Naive thymus-derived CD4-positive, alpha-beta T cell (primary cell): ENCODE data around the gene BCL2L15. TPM values are rescaled to one million over a fixed set of nuclear protein-coding genes. Genes with fewer than 3 reads are reported as not detected.

Experiments
- ATAC-seq: fragments of 150-1000 bp; cut with Tn5 transposase; 2 replicates; pipeline ENCODE4 v1.10.0; 2021; ENCODE audit warnings: mild to moderate bottlenecking, moderate library complexity
- CTCF ChIA-PET: fragments of 350-600 bp; sonication (Branson Sonifier 250); formaldehyde crosslinking; loops from one replicate; lab custom pipeline; 2021; ENCODE audit warnings: antibody characterized with exemption; lab: Charles Lee
- POLR2A ChIA-PET: fragments of 350-600 bp; sonication (Branson Sonifier 250); formaldehyde crosslinking; loops from one replicate; lab custom pipeline; 2021; ENCODE audit warnings: antibody characterized with exemption, inconsistent platforms; lab: Charles Lee
- DNase-seq, 9 donors: peaks; one replicate each; pipeline versions ENCODE4 v3.0.0 to v3.0.0-alpha.2; 2020 to 2022; ENCODE audit warnings: mixed read lengths in 1 of 9
- H3K27ac ChIP-seq: one replicate; pipeline ENCODE4 v1.7.0; 2013; ENCODE audit warnings: mild to moderate bottlenecking, low read depth, low read length, moderate library complexity
- H3K27me3 ChIP-seq, 2 donors: one replicate each; pipeline ENCODE4 v1.7.0; 2013; ENCODE audit warnings: low read length in 2 of 2, mild to moderate bottlenecking in 2 of 2, moderate library complexity in 2 of 2; ENCODE audit not compliant: control insufficient read depth in 2 of 2, insufficient read depth in 2 of 2
- H3K36me3 ChIP-seq, 3 experiments: 1 replicate in 2 of 3; 2 replicates in 1 of 3; pipeline ENCODE4 v1.7.0; 2013; ENCODE audit warnings: low read length in 3 of 3, mild to moderate bottlenecking in 3 of 3, moderate library complexity in 1 of 3; ENCODE audit not compliant: insufficient read depth in 3 of 3, control insufficient read depth in 2 of 3
- H3K4me1 ChIP-seq, 2 donors: one replicate each; pipeline ENCODE4 v1.7.0; 2013; ENCODE audit warnings: low read length in 2 of 2, mild to moderate bottlenecking in 2 of 2, moderate library complexity in 1 of 2; ENCODE audit not compliant: control insufficient read depth in 2 of 2, insufficient read depth in 2 of 2
- H3K4me3 ChIP-seq: 2 replicates; pipeline ENCODE4 v1.7.0; 2013; ENCODE audit warnings: mild to moderate bottlenecking, low read length
- H3K9me3 ChIP-seq, 3 experiments: 1 replicate in 2 of 3; 2 replicates in 1 of 3; pipeline ENCODE4 v1.7.0; 2013; ENCODE audit warnings: low read length in 3 of 3; ENCODE audit not compliant: control insufficient read depth in 2 of 3
- H3K27ac Mint-ChIP-seq, 9 donors: one replicate each; pipeline ENCODE4 v1.8.0; 2020 to 2022; ENCODE audit warnings: mixed read lengths in 9 of 9, mild to moderate bottlenecking in 8 of 9, moderate library complexity in 5 of 9, inconsistent platforms in 2 of 9
- H3K27me3 Mint-ChIP-seq, 5 donors: one replicate each; pipeline ENCODE4 v1.8.0; 2021 to 2022; ENCODE audit warnings: mixed read lengths in 5 of 5, mild to moderate bottlenecking in 1 of 5
- H3K36me3 Mint-ChIP-seq, 5 donors: one replicate each; pipeline ENCODE4 v1.8.0; 2020 to 2022; ENCODE audit warnings: mixed read lengths in 5 of 5, mild to moderate bottlenecking in 3 of 5, inconsistent platforms in 1 of 5
- H3K4me1 Mint-ChIP-seq, 7 donors: one replicate each; pipeline ENCODE4 v1.8.0; 2020 to 2022; ENCODE audit warnings: mixed read lengths in 7 of 7, mild to moderate bottlenecking in 3 of 7, inconsistent platforms in 1 of 7
- H3K4me3 Mint-ChIP-seq, 10 donors: one replicate each; pipeline ENCODE4 v1.8.0; 2020 to 2022; ENCODE audit warnings: mild to moderate bottlenecking in 10 of 10, mixed read lengths in 10 of 10, moderate library complexity in 6 of 10, inconsistent platforms in 2 of 10
- H3K9me3 Mint-ChIP-seq, 11 donors: one replicate each; pipeline ENCODE4 v1.8.0; 2020 to 2022; ENCODE audit warnings: mixed read lengths in 11 of 11, mild to moderate bottlenecking in 4 of 11, inconsistent platforms in 1 of 11, moderate library complexity in 1 of 11
- intact Hi-C, 2 donors: fragments of 100-400 bp; cut with micrococcal nuclease; formaldehyde crosslinking; loops; one replicate each; pipeline ENCODE4 v1.15.1; 2023
- polyA plus RNA-seq, 2 donors: library from polyadenylated mRNA; unstranded; fragments of 300-500 nt; fragmentation: Illumina TruSeq; gene quantifications; one replicate each; pipeline ENCODE4 v1.2.3, GENCODE V29; 2021
- total RNA-seq, 6 experiments: library from RNA in 5 of 6; stranded (reverse) in 5 of 6; gene quantifications; 1 replicate in 5 of 6; 2 replicates in 1 of 6; pipeline ENCODE4 v1.2.3 and lab custom pipeline; 2021 to 2026

Gene BCL2L15
- total and polyA plus RNA-seq, 7 experiments from 2014 or later = 0.60 to 7.5 (median 1.6) TPM; not detected in 1

- intact Hi-C loops = loop anchor here (5.0 to 10.0 kb wide), 4 partner anchors 519 to 1539 kb away; partner anchors contain the start of genes BCAS2 (in 1 of the 2), CTTNBP2NL (in 1 of the 2) and TRIM33 (in 1 of the 2)
- peak overlapping the region; percentile 99 for H3K27ac ChIP-seq
- Mint-ChIP-seq H3K36me3 (peaks cover 0 to 27% (median 4%) of the 10 kb centered on the region in 5 donors), H3K27me3 (peaks cover 0 to 2% (median 0%) of the 10 kb centered on the region in 5 donors), H3K4me1 (peaks cover 62 to 90% (median 73%) of the 10 kb centered on the region in 7 donors), H3K9me3 (peaks cover 0 to 3% (median 0%) of the 10 kb centered on the region in 11 donors), H3K27ac (peak overlapping the region; percentile 50 to 100 (median 99)), H3K4me3 (peak overlapping the region; percentile 88 to 99 (median 98))
- ChIA-PET CTCF (interaction anchor here (0.9 to 1.7 kb wide), 2 partner anchors 99 to 349 kb away, joined by 3 read pairs; no protein-coding TSS in a partner anchor), POLR2A (interaction anchor here (0.6 to 14.4 kb wide), 5 partner anchors 14 to 122 kb away, joined by 3 to 360 read pairs (median 4); partner anchors contain the start of genes AP4B1, DCLRE1B and RSBN1)
- H3K36me3 ChIP-seq = peaks cover 0 to 3% (median 0%) of the 10 kb centered on the region in 3 experiments
- no peaks in the 10 kb centered on the region for H3K9me3 ChIP-seq
- DNase-seq (no peak), ATAC-seq (no peak)
- peak overlapping the region; percentile 6 for H3K4me3 ChIP-seq
- peaks cover 70 to 76% of the 10 kb centered on the region in 2 donors for H3K4me1 ChIP-seq
- no peaks in the 10 kb centered on the region for H3K27me3 ChIP-seq
These were observed 46.6 kb upstream of the BCL2L15 start for GRCh38 chr1:113934006-113934405.

GRCh38 chr1:113931451-113931851, 44.1 kb upstream of the BCL2L15 start:
- Histone ChIP-seq H3K4me1 (peaks cover 62 to 63% of the 10 kb centered on the region in 2 donors), H3K9me3 (no peaks in the 10 kb centered on the region), H3K27me3 (no peaks in the 10 kb centered on the region), H3K4me3 (peak overlapping the region; percentile 100), H3K27ac (peak overlapping the region; percentile 99), H3K36me3 (peaks cover 0 to 3% (median 0%) of the 10 kb centered on the region in 3 experiments)
- H3K27me3 Mint-ChIP-seq = peaks cover 0 to 5% (median 0%) of the 10 kb centered on the region in 5 donors
- H3K27ac Mint-ChIP-seq = peak overlapping the region; percentile 93 to 100 (median 99)
- H3K9me3 Mint-ChIP-seq = no peaks in the 10 kb centered on the region
- H3K4me1 Mint-ChIP-seq = peaks cover 56 to 79% (median 66%) of the 10 kb centered on the region in 7 donors
- DNase-seq (peak in 7 of 9 donors; percentile 50 to 82 (median 73)), ATAC-seq (no peak)
- POLR2A ChIA-PET = interaction anchor here (0.6 to 14.4 kb wide), 11 partner anchors 16 to 1313 kb away, joined by 3 to 360 read pairs (median 5); partner anchors contain the start of genes AP4B1, CAPZA1, DCLRE1B and ST7L
- intact Hi-C loops = loop anchor here (1.0 to 10.0 kb wide), 9 partner anchors 9 to 1537 kb away; partner anchors contain the start of genes BCAS2 (in 1 of the 2), CAPZA1 (in 1 of the 2), CTTNBP2NL (in 1 of the 2) and ST7L (in 1 of the 2)
- peak overlapping the region; percentile 88 to 99 (median 98) for H3K4me3 Mint-ChIP-seq
- peaks cover 0 to 18% (median 4%) of the 10 kb centered on the region in 5 donors for H3K36me3 Mint-ChIP-seq
- CTCF ChIA-PET = interaction anchor here (0.6 to 3.7 kb wide), 13 partner anchors 9 to 351 kb away, joined by 3 to 39 read pairs (median 6); partner anchors contain the start of genes AP4B1 and DCLRE1B

GRCh38 chr1:113930499-113931161, 43.2 kb upstream of the BCL2L15 start:
- no peaks in the 10 kb centered on the region for H3K9me3 ChIP-seq
- Mint-ChIP-seq H3K4me3 (peak overlapping the region; percentile 88 to 99 (median 98)), H3K36me3 (peaks cover 0 to 18% (median 4%) of the 10 kb centered on the region in 5 donors), H3K27ac (peak overlapping the region; percentile 93 to 100 (median 99)), H3K27me3 (peaks cover 0 to 5% (median 0%) of the 10 kb centered on the region in 5 donors), H3K9me3 (no peaks in the 10 kb centered on the region), H3K4me1 (peaks cover 50 to 71% (median 58%) of the 10 kb centered on the region in 7 donors)
- H3K4me1 ChIP-seq = peaks cover 54 to 56% of the 10 kb centered on the region in 2 donors
- peak; percentile 58 for ATAC-seq
- POLR2A ChIA-PET = interaction anchor here (0.6 to 14.4 kb wide), 18 partner anchors 17 to 1312 kb away, joined by 3 to 360 read pairs (median 4); partner anchors contain the start of genes AP4B1, CAPZA1, DCLRE1B and RSBN1
- peaks cover 0 to 3% (median 0%) of the 10 kb centered on the region in 3 experiments for H3K36me3 ChIP-seq
- H3K27me3 ChIP-seq = no peaks in the 10 kb centered on the region
- intact Hi-C loops = loop anchor here (1.0 to 10.0 kb wide), 13 partner anchors 10 to 1536 kb away; partner anchors contain the start of genes CAPZA1 (in 2 of the 2), ST7L (in 2 of the 2), BCAS2 (in 1 of the 2) and CTTNBP2NL (in 1 of the 2)
- CTCF ChIA-PET = interaction anchor here (0.6 to 3.7 kb wide), 19 partner anchors 8 to 1556 kb away, joined by 3 to 39 read pairs (median 5); partner anchors contain the start of genes AP4B1 and DCLRE1B
- H3K4me3 ChIP-seq = peak overlapping the region; percentile 100
- peak overlapping the region; percentile 99 for H3K27ac ChIP-seq
- peak; percentile 40 to 91 (median 72) for DNase-seq

- peaks cover 45 to 64% (median 52%) of the 10 kb centered on the region in 7 donors for H3K4me1 Mint-ChIP-seq
- H3K27ac Mint-ChIP-seq = peak overlapping the region; percentile 93 to 100 (median 99)
- ATAC-seq (peak; percentile 49), DNase-seq (peak; percentile 65 to 94 (median 81))
- ChIA-PET CTCF (interaction anchor here (0.7 to 3.7 kb wide), 21 partner anchors 9 to 1556 kb away, joined by 3 to 39 read pairs (median 4); partner anchors contain the start of genes AP4B1, DCLRE1B and OLFML3), POLR2A (interaction anchor here (0.5 to 14.4 kb wide), 24 partner anchors 17 to 1311 kb away, joined by 3 to 360 read pairs (median 4); partner anchors contain the start of genes AP4B1, CAPZA1, DCLRE1B and RSBN1)
- H3K9me3 Mint-ChIP-seq = no peaks in the 10 kb centered on the region
- intact Hi-C loops = loop anchor here (1.0 to 10.0 kb wide), 21 partner anchors 25 to 1535 kb away; partner anchors contain the start of genes BCAS2 (in 2 of the 2), CAPZA1 (in 2 of the 2), DCLRE1B (in 2 of the 2) and PTPN22 (in 2 of the 2)
- peaks cover 0 to 5% (median 0%) of the 10 kb centered on the region in 5 donors for H3K27me3 Mint-ChIP-seq
- Histone ChIP-seq H3K4me3 (peak overlapping the region; percentile 100), H3K27me3 (no peaks in the 10 kb centered on the region), H3K9me3 (no peaks in the 10 kb centered on the region), H3K4me1 (peaks cover 49 to 52% of the 10 kb centered on the region in 2 donors), H3K27ac (peak overlapping the region; percentile 99), H3K36me3 (peaks cover 0 to 3% (median 0%) of the 10 kb centered on the region in 3 experiments)
- peaks cover 0 to 11% (median 4%) of the 10 kb centered on the region in 5 donors for H3K36me3 Mint-ChIP-seq
- peak overlapping the region; percentile 88 to 99 (median 98) for H3K4me3 Mint-ChIP-seq
These were observed 42.5 kb upstream of the BCL2L15 start for GRCh38 chr1:113929750-113930498.

- POLR2A ChIA-PET = interaction anchor here (0.5 to 14.4 kb wide), 22 partner anchors 8 to 1310 kb away, joined by 3 to 360 read pairs (median 4); partner anchors contain the start of genes AP4B1, DCLRE1B, RSBN1 and ST7L
These were observed 41.8 kb upstream of the BCL2L15 start, which contains the start of gene HIPK1 for GRCh38 chr1:113928941-113929749. TSS of gene HIPK1 (plus strand) at chr1:113929324.

More at GRCh38 chr1:113928941-113929749, 41.8 kb upstream of the BCL2L15 start, which contains the start of gene HIPK1:
- Histone ChIP-seq H3K4me1 (peaks cover 41 to 46% of the 10 kb centered on the region in 2 donors), H3K36me3 (peaks cover 0 to 3% (median 0%) of the 10 kb centered on the region in 3 experiments), H3K27me3 (no peaks in the 10 kb centered on the region), H3K9me3 (no peaks in the 10 kb centered on the region), H3K4me3 (peak within 1 kb of the TSS; percentile 100), H3K27ac (peak within 1 kb of the TSS; percentile 99)
- DNase-seq = peak; percentile 88 to 97 (median 93)
- Mint-ChIP-seq H3K36me3 (peaks cover 0 to 11% (median 4%) of the 10 kb centered on the region in 5 donors), H3K4me1 (peaks cover 41 to 56% (median 48%) of the 10 kb centered on the region in 7 donors), H3K4me3 (peak within 1 kb of the TSS; percentile 96 to 100 (median 99)), H3K27ac (peak within 1 kb of the TSS; percentile 93 to 100 (median 100)), H3K9me3 (no peaks in the 10 kb centered on the region), H3K27me3 (peaks cover 0 to 12% (median 0%) of the 10 kb centered on the region in 5 donors)
- CTCF ChIA-PET = interaction anchor here (0.6 to 3.7 kb wide), 20 partner anchors 9 to 858 kb away, joined by 3 to 39 read pairs (median 3); partner anchors contain the start of genes AP4B1, DCLRE1B and OLFML3
- peak; percentile 69 for ATAC-seq
- intact Hi-C loops = loop anchor here (1.0 to 5.0 kb wide), 11 partner anchors 24 to 1212 kb away; partner anchors contain the start of genes DCLRE1B (in 2 of the 2), BCAS2 (in 1 of the 2), CSDE1 (in 1 of the 2) and LRIG2 (in 1 of the 2)
